ENCODE data around the gene PNCK. TPM values are rescaled to one million over a fixed set of nuclear protein-coding genes. Genes with fewer than 3 reads are reported as not detected.

Gene PNCK
- total RNA-seq, 1 experiment from 2014 or later: not detected

DNA sequence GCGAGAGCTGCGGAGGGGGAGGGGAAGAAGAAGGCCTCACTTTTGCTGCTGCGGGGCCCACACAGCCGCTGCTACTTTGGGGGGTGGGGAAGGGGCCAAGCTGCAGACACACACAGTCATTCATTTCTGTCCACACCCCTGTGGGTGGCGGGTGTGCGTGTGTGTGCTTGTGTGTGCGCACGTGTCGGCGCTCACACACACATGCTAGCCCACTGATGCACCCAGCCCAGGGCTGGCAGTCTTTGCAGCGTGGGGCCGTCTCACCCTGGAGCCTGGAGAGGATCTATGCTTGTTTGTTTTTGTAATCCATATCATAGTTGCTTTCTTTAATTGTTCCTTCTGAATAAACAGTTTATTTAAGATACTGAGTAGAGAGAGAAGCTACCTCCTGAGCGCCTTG lies 22.7 kb downstream of the PNCK start:
- Mint-ChIP-seq H3K36me3 (ENCODE audit: insufficient read depth, unreplicated experiment) (no peaks in the 10 kb centered on the region), H3K27ac (ENCODE audit: unreplicated experiment) (no peak overlapping the region), H3K27me3 (ENCODE audit: insufficient read depth, unreplicated experiment) (no peaks in the 10 kb centered on the region), H3K4me1 (ENCODE audit: low read depth, unreplicated experiment) (no peaks in the 10 kb centered on the region), H3K9me3 (ENCODE audit: unreplicated experiment) (no peaks in the 10 kb centered on the region), H3K4me3 (ENCODE audit: unreplicated experiment) (no peak overlapping the region)
- CTCF ChIA-PET: interaction anchor here (0.7 to 1.3 kb wide), 2 partner anchors 14 to 17 kb away, joined by 3 read pairs; no protein-coding TSS in a partner anchor
- intact Hi-C loops (cut with micrococcal nuclease; ENCODE audit: unreplicated experiment): no loop called here
- TF ChIP-seq, protein P1, sequence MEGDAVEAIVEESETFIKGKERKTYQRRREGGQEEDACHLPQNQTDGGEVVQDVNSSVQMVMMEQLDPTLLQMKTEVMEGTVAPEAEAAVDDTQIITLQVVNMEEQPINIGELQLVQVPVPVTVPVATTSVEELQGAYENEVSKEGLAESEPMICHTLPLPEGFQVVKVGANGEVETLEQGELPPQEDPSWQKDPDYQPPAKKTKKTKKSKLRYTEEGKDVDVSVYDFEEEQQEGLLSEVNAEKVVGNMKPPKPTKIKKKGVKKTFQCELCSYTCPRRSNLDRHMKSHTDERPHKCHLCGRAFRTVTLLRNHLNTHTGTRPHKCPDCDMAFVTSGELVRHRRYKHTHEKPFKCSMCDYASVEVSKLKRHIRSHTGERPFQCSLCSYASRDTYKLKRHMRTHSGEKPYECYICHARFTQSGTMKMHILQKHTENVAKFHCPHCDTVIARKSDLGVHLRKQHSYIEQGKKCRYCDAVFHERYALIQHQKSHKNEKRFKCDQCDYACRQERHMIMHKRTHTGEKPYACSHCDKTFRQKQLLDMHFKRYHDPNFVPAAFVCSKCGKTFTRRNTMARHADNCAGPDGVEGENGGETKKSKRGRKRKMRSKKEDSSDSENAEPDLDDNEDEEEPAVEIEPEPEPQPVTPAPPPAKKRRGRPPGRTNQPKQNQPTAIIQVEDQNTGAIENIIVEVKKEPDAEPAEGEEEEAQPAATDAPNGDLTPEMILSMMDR (IDR thresholded peaks at IDR 0.05; ENCODE audit: insufficient read depth in 1 of 2, low read depth in 1 of 2, low read length in 1 of 2, severe bottlenecking in 1 of 2, unreplicated experiment in 1 of 2): no peak
- no TSS peak for BruUV-seq (replicated peaks)
- DNase-seq: no peak
- Histone ChIP-seq H3K4me1 (peaks cover 9% of the 10 kb centered on the region), H3K36me3 (ENCODE audit: control insufficient read depth, insufficient read depth, low read length) (no peaks in the 10 kb centered on the region), H3K27me3 (replicated peaks; ENCODE audit: control insufficient read depth, insufficient read depth, low read length) (no peaks in the 10 kb centered on the region), H3K9me3 (no peaks in the 10 kb centered on the region), H3K4me3 (ENCODE audit: low read depth, low read length) (no peak overlapping the region)
- POLR2A ChIA-PET: no interaction called here

DNA sequence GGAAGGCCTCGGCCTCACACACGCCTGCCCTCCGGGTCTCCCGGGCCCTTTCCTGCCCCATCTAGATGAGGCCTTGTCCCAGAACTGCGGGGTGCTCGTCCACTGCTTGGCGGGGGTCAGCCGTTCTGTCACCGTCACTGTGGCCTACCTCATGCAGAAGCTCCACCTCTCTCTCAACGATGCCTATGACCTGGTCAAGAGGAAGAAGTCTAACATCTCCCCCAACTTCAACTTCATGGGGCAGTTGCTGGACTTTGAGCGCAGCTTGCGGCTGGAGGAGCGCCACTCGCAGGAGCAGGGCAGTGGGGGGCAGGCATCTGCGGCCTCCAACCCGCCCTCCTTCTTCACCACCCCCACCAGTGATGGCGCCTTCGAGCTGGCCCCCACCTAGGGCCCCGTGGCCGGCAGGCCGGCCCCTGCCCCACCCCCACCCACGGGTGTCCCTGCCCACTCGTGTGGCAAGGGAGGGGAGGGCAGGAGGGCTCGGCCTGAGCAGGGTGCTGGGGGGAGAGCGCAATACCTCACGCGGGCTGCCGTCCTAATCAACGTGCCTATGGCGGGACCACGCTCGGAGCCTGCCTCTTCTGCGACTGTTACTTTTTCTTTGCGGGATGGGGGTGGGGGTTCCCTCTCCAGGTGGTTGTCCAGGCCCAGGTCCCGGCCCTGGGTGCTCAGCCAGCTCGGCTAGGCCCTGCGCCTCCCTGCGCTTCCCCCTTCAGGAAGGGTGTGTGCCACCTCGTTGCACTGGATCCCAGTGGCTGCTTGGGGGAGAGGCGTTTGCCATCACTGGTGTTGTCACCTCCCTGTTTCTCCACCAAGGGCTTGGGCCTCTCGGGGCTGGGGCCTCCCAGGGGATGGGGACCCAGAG lies 23.5 kb downstream of the PNCK start:
- peaks cover 17% of the 10 kb centered on the region for H3K4me1 ChIP-seq
- no peak for DNase-seq
- H3K36me3 Mint-ChIP-seq (ENCODE audit: insufficient read depth, unreplicated experiment): no peaks in the 10 kb centered on the region
- CTCF ChIA-PET: interaction anchor here (0.5 to 0.9 kb wide), 6 partner anchors 13 to 131 kb away, joined by 3 to 5 read pairs (median 3); partner anchors contain the start of gene SRPK3
- no peak overlapping the region for H3K4me3 Mint-ChIP-seq (ENCODE audit: unreplicated experiment)
- no peaks in the 10 kb centered on the region for H3K27me3 Mint-ChIP-seq (ENCODE audit: insufficient read depth, unreplicated experiment)
- H3K9me3 Mint-ChIP-seq (ENCODE audit: unreplicated experiment): no peaks in the 10 kb centered on the region
- H3K9me3 ChIP-seq: no peaks in the 10 kb centered on the region
- BruUV-seq (replicated peaks): no TSS peak
- POLR2A ChIA-PET: no interaction called here
- H3K27me3 ChIP-seq (replicated peaks; ENCODE audit: control insufficient read depth, insufficient read depth, low read length): no peaks in the 10 kb centered on the region
- no peak overlapping the region for H3K27ac Mint-ChIP-seq (ENCODE audit: unreplicated experiment)
- intact Hi-C loops (cut with micrococcal nuclease; ENCODE audit: unreplicated experiment): loop anchor here (5.0 kb wide), 1 partner anchor 38 kb away; no protein-coding TSS in a partner anchor
- H3K4me1 Mint-ChIP-seq (ENCODE audit: low read depth, unreplicated experiment): no peaks in the 10 kb centered on the region
- TF ChIP-seq, protein P1 (IDR thresholded peaks at IDR 0.05; ENCODE audit: insufficient read depth in 1 of 2, low read depth in 1 of 2, low read length in 1 of 2, severe bottlenecking in 1 of 2, unreplicated experiment in 1 of 2): no peak
- H3K36me3 ChIP-seq (ENCODE audit: control insufficient read depth, insufficient read depth, low read length): no peaks in the 10 kb centered on the region
- no peak overlapping the region for H3K4me3 ChIP-seq (ENCODE audit: low read depth, low read length)

DNA sequence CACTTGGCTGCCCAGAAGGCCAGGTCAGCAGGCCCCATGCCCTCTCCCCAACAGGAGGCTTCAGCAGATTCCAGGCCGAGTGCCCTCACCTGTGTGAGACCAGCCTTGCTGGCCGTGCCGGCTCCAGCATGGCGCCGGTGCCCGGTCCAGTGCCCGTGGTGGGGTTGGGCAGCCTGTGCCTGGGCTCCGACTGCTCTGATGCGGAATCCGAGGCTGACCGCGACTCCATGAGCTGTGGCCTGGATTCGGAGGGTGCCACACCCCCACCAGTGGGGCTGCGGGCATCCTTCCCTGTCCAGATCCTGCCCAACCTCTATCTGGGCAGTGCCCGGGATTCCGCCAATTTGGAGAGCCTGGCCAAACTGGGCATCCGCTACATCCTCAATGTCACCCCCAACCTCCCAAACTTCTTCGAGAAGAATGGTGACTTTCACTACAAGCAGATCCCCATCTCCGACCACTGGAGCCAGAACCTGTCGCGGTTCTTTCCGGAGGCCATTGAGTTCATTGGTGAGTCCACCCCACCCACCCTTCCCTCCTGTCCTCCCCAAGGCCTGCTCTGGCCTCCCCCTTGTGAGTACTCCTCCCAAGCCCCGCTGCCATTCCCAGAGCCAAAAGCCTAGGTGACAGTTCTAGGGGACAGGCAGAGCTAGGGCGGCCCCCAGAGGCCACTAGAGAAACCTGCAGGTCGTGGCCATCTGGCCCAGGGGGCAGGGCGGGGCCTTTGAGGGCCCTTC lies 24.3 kb downstream of the PNCK start:
- Mint-ChIP-seq H3K27ac (ENCODE audit: unreplicated experiment) (no peak overlapping the region), H3K4me1 (ENCODE audit: low read depth, unreplicated experiment) (no peaks in the 10 kb centered on the region), H3K4me3 (ENCODE audit: unreplicated experiment) (no peak overlapping the region), H3K36me3 (ENCODE audit: insufficient read depth, unreplicated experiment) (no peaks in the 10 kb centered on the region), H3K27me3 (ENCODE audit: insufficient read depth, unreplicated experiment) (no peaks in the 10 kb centered on the region), H3K9me3 (ENCODE audit: unreplicated experiment) (no peaks in the 10 kb centered on the region)
- Histone ChIP-seq H3K4me3 (ENCODE audit: low read depth, low read length) (no peak overlapping the region), H3K36me3 (ENCODE audit: control insufficient read depth, insufficient read depth, low read length) (no peaks in the 10 kb centered on the region), H3K4me1 (peaks cover 24% of the 10 kb centered on the region), H3K9me3 (no peaks in the 10 kb centered on the region), H3K27me3 (replicated peaks; ENCODE audit: control insufficient read depth, insufficient read depth, low read length) (no peaks in the 10 kb centered on the region)
- ChIA-PET POLR2A (no interaction called here), CTCF (interaction anchor here (0.5 to 0.9 kb wide), 5 partner anchors 13 to 132 kb away, joined by 3 to 5 read pairs (median 3); partner anchors contain the start of gene SRPK3)
- TF ChIP-seq, protein P1 (IDR thresholded peaks at IDR 0.05; ENCODE audit: insufficient read depth in 1 of 2, low read depth in 1 of 2, low read length in 1 of 2, severe bottlenecking in 1 of 2, unreplicated experiment in 1 of 2): peak in 1 of 2 experiments; percentile 47
- peak; percentile 47 for DNase-seq
- intact Hi-C loops (cut with micrococcal nuclease; ENCODE audit: unreplicated experiment): loop anchor here (5.0 kb wide), 1 partner anchor 37 kb away; no protein-coding TSS in a partner anchor
- BruUV-seq (replicated peaks): no TSS peak
